H9 (cell line): ENCODE measurements around the gene SYDE2. TPM values are rescaled to one million over a fixed set of nuclear protein-coding genes. Genes with fewer than 3 reads are reported as not detected.

Source experiments
- DNase-seq: peaks from one replicate; pipeline ENCODE4 v3.0.0-alpha.2; 2017
- H2AFZ ChIP-seq: one replicate; pipeline ENCODE4 v1.6.1; 2013; ENCODE audit warnings: mild to moderate bottlenecking, low read length, control low read depth, moderate library complexity
- H2AK5ac ChIP-seq: 2 replicates; pipeline ENCODE4 v1.6.1; 2013; ENCODE audit warnings: low read length, control low read depth, mixed read lengths; ENCODE audit not compliant: insufficient read length
- H2BK120ac ChIP-seq: one replicate; pipeline ENCODE4 v1.6.1; 2013; ENCODE audit warnings: low read depth, mild to moderate bottlenecking, low read length, control low read depth, inconsistent platforms; ENCODE audit not compliant: poor library complexity, severe bottlenecking
- H2BK12ac ChIP-seq: 2 replicates; pipeline ENCODE4 v1.6.1; 2013; ENCODE audit warnings: low read length, control low read depth, mixed read lengths, low read depth; ENCODE audit not compliant: insufficient read length
- H2BK15ac ChIP-seq: 2 replicates; pipeline ENCODE4 v1.6.1; 2013; ENCODE audit warnings: low read depth, low read length, control low read depth
- H2BK20ac ChIP-seq: one replicate; pipeline ENCODE4 v1.6.1; 2013; ENCODE audit warnings: low read depth, mild to moderate bottlenecking, low read length, control low read depth, inconsistent platforms; ENCODE audit not compliant: poor library complexity, severe bottlenecking
- H2BK5ac ChIP-seq: 2 replicates; pipeline ENCODE4 v1.6.1; 2013; ENCODE audit warnings: low read length, control low read depth, mixed read lengths; ENCODE audit not compliant: insufficient read length
- H3K14ac ChIP-seq: 2 replicates; pipeline ENCODE4 v1.6.1; 2013; ENCODE audit warnings: low read length, control low read depth; ENCODE audit not compliant: insufficient read depth
- H3K18ac ChIP-seq: 2 replicates; pipeline ENCODE4 v1.6.1; 2013; ENCODE audit warnings: low read depth, mild to moderate bottlenecking, mixed read lengths, low read length, control low read depth; ENCODE audit not compliant: insufficient read length
- H3K23ac ChIP-seq: 2 replicates; pipeline ENCODE4 v1.6.1; 2013; ENCODE audit warnings: low read length, control low read depth, mixed read lengths, low read depth; ENCODE audit not compliant: insufficient read length
- H3K23me2 ChIP-seq: 2 replicates; pipeline ENCODE4 v1.6.1; 2013; ENCODE audit warnings: low read depth, mild to moderate bottlenecking, mixed read lengths, low read length, control low read depth; ENCODE audit not compliant: insufficient read length, poor library complexity, severe bottlenecking
- H3K27ac ChIP-seq: 2 replicates; pipeline ENCODE4 v1.5.1; 2013; ENCODE audit warnings: low read length, control low read depth, mixed read lengths, low read depth; ENCODE audit not compliant: insufficient read length
- H3K27me3 ChIP-seq: 2 replicates; pipeline ENCODE4 v1.6.1; 2013; ENCODE audit warnings: low read length, control low read depth, inconsistent platforms; ENCODE audit not compliant: insufficient read depth
- H3K4ac ChIP-seq: 2 replicates; pipeline ENCODE4 v1.6.1; 2013; ENCODE audit warnings: low read depth, mild to moderate bottlenecking, control low read depth, inconsistent platforms, low read length, moderate library complexity
- H3K4me1 ChIP-seq: 2 replicates; pipeline ENCODE4 v1.6.1; 2013; ENCODE audit warnings: low read length, control low read depth, inconsistent platforms; ENCODE audit not compliant: insufficient read depth
- H3K4me2 ChIP-seq: 2 replicates; pipeline ENCODE4 v1.6.1; 2013; ENCODE audit warnings: low read length, control low read depth, mixed read lengths; ENCODE audit not compliant: insufficient read length, insufficient read depth
- H3K56ac ChIP-seq: 2 replicates; pipeline ENCODE4 v1.6.1; 2013; ENCODE audit warnings: low read depth, mild to moderate bottlenecking, mixed read lengths, low read length, control low read depth; ENCODE audit not compliant: insufficient read length
- H3K79me1 ChIP-seq: 2 replicates; pipeline ENCODE4 v1.6.1; 2013; ENCODE audit warnings: low read depth, mild to moderate bottlenecking, moderate library complexity, low read length, control low read depth, inconsistent platforms; ENCODE audit not compliant: insufficient read depth, poor library complexity, severe bottlenecking
- H3K79me2 ChIP-seq: 2 replicates; pipeline ENCODE4 v1.6.1; 2013; ENCODE audit warnings: low read length, control low read depth, inconsistent platforms; ENCODE audit not compliant: insufficient read depth
- H3K9ac ChIP-seq: 2 replicates; pipeline ENCODE4 v1.6.1; 2013; ENCODE audit warnings: low read length, control low read depth, mixed read lengths; ENCODE audit not compliant: insufficient read length; ENCODE audit errors: extremely low read depth
- H3K9me3 ChIP-seq: one replicate; pipeline ENCODE4 v1.6.1; 2013; ENCODE audit warnings: low read depth, low read length, inconsistent platforms; ENCODE audit not compliant: control insufficient read depth
- H3T11ph ChIP-seq: one replicate; pipeline ENCODE4 v1.6.1; 2013; ENCODE audit warnings: mild to moderate bottlenecking, low read length, control low read depth, inconsistent platforms
- H4K20me1 ChIP-seq: one replicate; pipeline ENCODE4 v1.6.1; 2013; ENCODE audit not compliant: control insufficient read depth, insufficient read length, insufficient read depth
- H4K5ac ChIP-seq: 2 replicates; pipeline ENCODE4 v1.6.1; 2013; ENCODE audit warnings: low read depth, mild to moderate bottlenecking, mixed read lengths, low read length, control low read depth; ENCODE audit not compliant: insufficient read length
- H4K8ac ChIP-seq: replicated peaks from 2 replicates; pipeline ENCODE4 v1.6.1; 2013; ENCODE audit warnings: low read length, control low read depth, mixed read lengths, low read depth; ENCODE audit not compliant: insufficient read length
- H4K91ac ChIP-seq: 2 replicates; pipeline ENCODE4 v1.6.1; 2013; ENCODE audit warnings: low read depth, mild to moderate bottlenecking, moderate library complexity, mixed read lengths, low read length, control low read depth; ENCODE audit not compliant: insufficient read length
- H3K27ac Mint-ChIP-seq, 3 experiments: 2 replicates in 2 of 3; 3 replicates in 1 of 3; pipeline ENCODE4 v1.8.0; 2020 to 2021; ENCODE audit warnings: mixed read lengths in 3 of 3, mild to moderate bottlenecking in 1 of 3, moderate library complexity in 1 of 3
- H3K27me3 Mint-ChIP-seq: 2 replicates; pipeline ENCODE4 v1.8.0; 2021; ENCODE audit warnings: low read depth, mild to moderate bottlenecking, moderate library complexity, mixed read lengths
- H3K36me3 Mint-ChIP-seq, 3 experiments: 2 replicates in 2 of 3; 3 replicates in 1 of 3; pipeline ENCODE4 v1.8.0; 2020 to 2021; ENCODE audit warnings: low read depth in 3 of 3, mixed read lengths in 3 of 3; ENCODE audit not compliant: insufficient read depth in 1 of 3
- H3K4me1 Mint-ChIP-seq, 2 experiments: 2 replicates each; pipeline ENCODE4 v1.8.0; 2020; ENCODE audit warnings: mixed read lengths in 2 of 2
- H3K4me3 Mint-ChIP-seq, 2 experiments: 2 replicates in 1 of 2; 3 replicates in 1 of 2; pipeline ENCODE4 v1.8.0; 2020 to 2021; ENCODE audit warnings: mild to moderate bottlenecking in 2 of 2, mixed read lengths in 2 of 2, moderate library complexity in 1 of 2
- H3K9me3 Mint-ChIP-seq, 2 experiments: 2 replicates in 1 of 2; 3 replicates in 1 of 2; pipeline ENCODE4 v1.8.0; 2020; ENCODE audit warnings: mild to moderate bottlenecking in 2 of 2, mixed read lengths in 2 of 2, moderate library complexity in 1 of 2
- CTCF ChIP-seq: fragments of 200-600 bp; sonication (generic); conservative IDR thresholded peaks from 3 replicates; pipeline ENCODE4 v1.8.0; 2021; ENCODE audit warnings: antibody characterized with exemption, mild to moderate bottlenecking
- WGBS: extraction: QIAGEN DNeasy Blood & Tissue Kit; methylation state at CpG from one replicate; pipeline ENCODE4 v1.1.7; 2013; ENCODE audit warnings: missing lambda C conversion rate, low lambda C conversion rate, mixed read lengths; ENCODE audit not compliant: insufficient read length; ENCODE audit errors: extremely low coverage; 5-methylcytosine and 5-hydroxymethylcytosine counted together
- total RNA-seq: library from RNA; stranded (reverse); gene quantifications from 2 replicates; pipeline ENCODE4 v1.2.1, GENCODE V29; 2021

Gene SYDE2
- total RNA-seq, 1 experiment from 2014 or later = 12.4 TPM

DNA sequence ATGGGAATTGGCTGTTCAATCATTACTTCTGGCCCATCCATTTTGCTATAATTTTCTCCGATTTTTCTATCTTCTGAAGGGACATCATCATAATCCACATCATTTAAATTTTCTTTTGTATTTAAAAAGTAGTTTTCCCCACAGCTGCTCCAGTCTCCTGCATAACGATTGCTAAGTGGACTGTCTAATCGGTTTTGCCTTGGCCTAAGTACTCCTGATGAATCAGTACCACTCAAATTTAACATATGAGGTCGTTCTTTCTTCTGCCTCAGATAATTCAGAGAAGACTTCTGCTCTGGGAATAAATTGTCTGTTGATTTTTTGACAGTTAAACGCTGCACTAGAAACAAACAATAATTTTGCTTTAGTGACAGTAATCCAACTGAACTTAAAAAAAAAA lies 41.9 kb downstream of the SYDE2 start:
- H3K79me2 ChIP-seq = no peaks in the 10 kb centered on the region
- H3K14ac ChIP-seq = no peak overlapping the region
- H3K18ac ChIP-seq = no peak overlapping the region
- no peak overlapping the region for H2BK12ac ChIP-seq
- H4K91ac ChIP-seq = no peak overlapping the region
- TF ChIP-seq CTCF = no peak
- no peak overlapping the region for H3K23ac ChIP-seq
- Mint-ChIP-seq H3K4me3 (no peak overlapping the region), H3K9me3 (no peaks in the 10 kb centered on the region), H3K4me1 (no peaks in the 10 kb centered on the region), H3K27me3 (no peaks in the 10 kb centered on the region), H3K27ac (no peak overlapping the region; a peak in 1 of 7 replicates), H3K36me3 (peaks cover 0 to 22% (median 18%) of the 10 kb centered on the region in 3 experiments; a peak in 4 of 7 replicates)
- no peak for DNase-seq
- no peaks in the 10 kb centered on the region for H3K4me1 ChIP-seq
- no peak overlapping the region for H2AK5ac ChIP-seq
- no peak overlapping the region for H2BK20ac ChIP-seq
- no peak overlapping the region for H3K27ac ChIP-seq
- no peak overlapping the region for H4K8ac ChIP-seq
- H2BK15ac ChIP-seq = no peak overlapping the region
- H4K5ac ChIP-seq = no peak overlapping the region
- no peaks in the 10 kb centered on the region for H3K27me3 ChIP-seq
- no peak overlapping the region for H3K9ac ChIP-seq
- no CpG with 5 or more reads among the region's 5 CpGs for WGBS
- no peak overlapping the region for H3K4me2 ChIP-seq
- H3K23me2 ChIP-seq = no peaks in the 10 kb centered on the region
- no peaks in the 10 kb centered on the region for H3K79me1 ChIP-seq
- no peaks in the 10 kb centered on the region for H3K9me3 ChIP-seq
- H3K4ac ChIP-seq = no peak overlapping the region
- H3T11ph ChIP-seq = no peak overlapping the region
- H2AFZ ChIP-seq = no peak overlapping the region
- H3K56ac ChIP-seq = no peak overlapping the region
- no peak overlapping the region for H2BK120ac ChIP-seq
- H4K20me1 ChIP-seq = no peaks in the 10 kb centered on the region
- H2BK5ac ChIP-seq = no peak overlapping the region
